A673 (cell line): ENCODE measurements around the gene ST6GALNAC3.

Experiments
- CTCF ChIP-seq: fragments of 300-800, 200-600 bp; sonication (generic); conservative IDR thresholded peaks from 2 replicates; pipeline ENCODE4 v1.5.1; 2017; ENCODE audit warnings: low read depth, mild to moderate bottlenecking, antibody characterized with exemption, low read length, moderate library complexity, mixed read lengths
- EZH2 ChIP-seq: fragments of 200-600 bp; sonication (generic); IDR thresholded peaks from 2 replicates; pipeline ENCODE4 v1.6.1; 2017; ENCODE audit warnings: borderline replicate concordance, low read depth, mild to moderate bottlenecking, mixed read lengths, antibody characterized with exemption, low read length; ENCODE audit not compliant: poor library complexity, severe bottlenecking

- TF ChIP-seq CTCF, result no peak
- no peak for TF ChIP-seq EZH2
Observed at GRCh38 chr1:76352741-76353435, 278.3 kb downstream of the ST6GALNAC3 start.
